ACC112 (cell line): ENCODE results near the gene ADIPOR2.
"Not testable (repeated sequence)": the region's sequence is repeated elsewhere in the genome, so short reads cannot be mapped to it uniquely, and the experiment has no call there.

Experiments
- H2AFZ ChIP-seq: fragments of 200-600 bp; sonication (generic); one replicate; pipeline ENCODE4 v1.6.0; 2017; ENCODE audit warnings: antibody characterized with exemption, low read length; ENCODE audit not compliant: unreplicated experiment
- H3K27ac ChIP-seq: fragments of 200-600 bp; sonication (generic); 2 replicates; pipeline ENCODE4 v1.5.1; 2014; ENCODE audit warnings: low read depth, mild to moderate bottlenecking, antibody characterized with exemption, low read length, moderate library complexity
- H3K27me3 ChIP-seq: fragments of 200-600 bp; sonication (generic); 2 replicates; pipeline ENCODE4 v1.6.1; 2014; ENCODE audit warnings: mild to moderate bottlenecking, antibody characterized with exemption, low read length, moderate library complexity, mixed read lengths; ENCODE audit not compliant: insufficient read depth
- H3K36me3 ChIP-seq: fragments of 200-600 bp; sonication (generic); 2 replicates; pipeline ENCODE4 v1.6.1; 2016; ENCODE audit warnings: mild to moderate bottlenecking, antibody characterized with exemption, low read length, moderate library complexity, mixed read lengths; ENCODE audit not compliant: insufficient read depth
- H3K4me1 ChIP-seq: fragments of 200-600 bp; sonication (generic); one replicate; pipeline ENCODE4 v1.6.1; 2016; ENCODE audit warnings: low read length, mixed read lengths; ENCODE audit not compliant: insufficient read depth, unreplicated experiment, control insufficient read depth
- H3K4me3 ChIP-seq: fragments of 200-600 bp; sonication (generic); 2 replicates; pipeline ENCODE4 v1.5.1; 2014; ENCODE audit warnings: mild to moderate bottlenecking, low read depth, low read length
- H3K79me2 ChIP-seq: fragments of 200-600 bp; sonication (generic); one replicate; pipeline ENCODE4 v1.6.0; 2016; ENCODE audit warnings: low read length; ENCODE audit not compliant: control insufficient read depth, unreplicated experiment, insufficient read depth

Gene ADIPOR2

GRCh38 chr12:1707051-1707450 lies 16.2 kb downstream of the ADIPOR2 start:
- peaks cover 3% of the 10 kb centered on the region; the same call in 1 of the 2 replicates for H3K36me3 ChIP-seq
- peaks cover 59% of the 10 kb centered on the region for H3K79me2 ChIP-seq
- no peak overlapping the region for H3K4me3 ChIP-seq
- H3K4me1 ChIP-seq = peaks cover 13% of the 10 kb centered on the region
- no peaks in the 10 kb centered on the region for H3K27me3 ChIP-seq
- H3K27ac ChIP-seq = peak overlapping the region; percentile 14; the same call in 1 of the 2 replicates
- H2AFZ ChIP-seq = no peak overlapping the region

- H3K27me3 ChIP-seq, H2AFZ ChIP-seq, H3K4me3 ChIP-seq, H3K27ac ChIP-seq: not testable (repeated sequence)
- H3K36me3 ChIP-seq = peaks cover 10% of the 10 kb centered on the region
- peaks cover 13% of the 10 kb centered on the region for H3K4me1 ChIP-seq
- H3K79me2 ChIP-seq = peaks cover 73% of the 10 kb centered on the region
Observed at GRCh38 chr12:1709968-1710367, 19.1 kb downstream of the ADIPOR2 start.

DNA sequence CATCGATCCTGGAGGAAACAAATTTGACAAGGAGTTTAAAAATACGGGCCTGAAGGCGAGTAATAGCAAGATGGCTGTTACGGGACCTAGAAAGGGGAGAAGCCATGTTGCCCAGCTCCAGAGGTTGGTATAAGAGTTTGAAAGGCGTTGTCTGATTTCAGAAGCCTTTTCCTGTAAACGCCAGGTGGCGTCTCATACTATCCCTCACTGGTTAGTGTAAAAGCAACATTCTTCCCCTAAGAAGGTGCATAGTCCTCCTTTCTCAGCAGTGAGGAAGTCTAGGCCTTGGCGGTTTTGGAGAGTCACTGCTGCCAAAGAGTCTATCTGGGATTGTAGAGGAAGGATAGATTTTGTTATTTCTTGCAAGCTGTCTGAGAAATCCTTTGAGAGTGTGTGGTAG lies 20.0 kb downstream of the ADIPOR2 start:
- not testable (repeated sequence) for H3K4me3 ChIP-seq, H3K27ac ChIP-seq, H3K27me3 ChIP-seq, H2AFZ ChIP-seq
- peaks cover 12% of the 10 kb centered on the region for H3K4me1 ChIP-seq
- peaks cover 10% of the 10 kb centered on the region for H3K36me3 ChIP-seq
- H3K79me2 ChIP-seq = peaks cover 66% of the 10 kb centered on the region

DNA sequence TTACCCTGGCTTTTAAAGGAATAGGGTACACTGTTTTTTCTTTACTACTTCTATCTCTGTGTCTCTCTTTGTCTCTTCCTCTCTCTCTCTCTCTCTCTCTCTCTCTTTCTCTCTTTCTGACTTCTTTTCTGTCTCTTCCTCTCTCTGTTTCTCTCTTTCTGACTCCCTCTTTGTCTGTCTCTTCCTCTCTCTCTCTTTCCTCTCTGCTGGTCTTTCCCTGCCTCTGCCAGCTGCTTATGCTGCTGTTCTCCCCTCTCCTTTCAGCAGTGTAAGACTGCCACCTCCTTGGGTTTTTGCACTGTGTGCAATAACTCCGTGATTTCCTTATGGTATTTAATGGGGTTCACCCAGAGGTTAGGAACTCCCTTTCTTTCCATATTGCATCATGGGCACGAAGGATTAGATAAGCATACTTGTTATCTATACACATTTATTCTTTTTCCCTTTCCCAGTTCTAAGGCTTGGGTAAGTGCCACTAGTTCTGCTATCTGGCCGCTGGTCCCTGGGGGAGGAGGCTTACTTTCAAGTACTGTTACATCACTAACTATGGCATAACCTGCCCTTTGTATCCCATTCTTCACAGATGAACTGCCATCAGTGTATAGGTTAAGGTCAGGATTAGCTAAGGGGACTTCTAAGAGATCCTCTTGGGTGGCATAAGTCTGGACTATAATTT lies 20.8 kb downstream of the ADIPOR2 start:
- peaks cover 67% of the 10 kb centered on the region for H3K79me2 ChIP-seq
- H3K4me3 ChIP-seq, H3K27ac ChIP-seq, H2AFZ ChIP-seq, H3K27me3 ChIP-seq: not testable (repeated sequence)
- peaks cover 10% of the 10 kb centered on the region for H3K36me3 ChIP-seq
- peaks cover 14% of the 10 kb centered on the region for H3K4me1 ChIP-seq

DNA sequence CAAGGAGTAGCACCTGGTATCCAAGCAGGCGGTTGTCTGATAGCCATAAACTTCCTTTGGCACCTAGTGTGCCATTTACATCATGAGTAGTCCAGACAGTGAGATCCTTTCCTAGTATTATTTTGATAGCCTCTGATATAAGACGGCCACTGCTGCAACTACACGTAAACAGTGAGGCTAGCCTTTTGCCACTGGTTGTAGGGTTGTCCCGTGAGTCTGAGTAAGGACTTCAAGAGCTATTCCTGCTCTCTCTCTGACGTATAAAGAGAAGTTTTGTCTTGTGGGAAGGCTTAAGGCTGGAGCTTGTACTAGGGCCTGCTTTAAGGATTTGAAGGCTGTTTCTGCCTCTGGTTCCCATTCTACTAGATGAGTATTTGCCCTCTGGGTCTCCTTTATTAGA lies 21.4 kb downstream of the ADIPOR2 start:
- peaks cover 12% of the 10 kb centered on the region for H3K4me1 ChIP-seq
- H3K36me3 ChIP-seq = peaks cover 10% of the 10 kb centered on the region
- not testable (repeated sequence) for H3K27me3 ChIP-seq, H3K27ac ChIP-seq, H3K4me3 ChIP-seq, H2AFZ ChIP-seq
- peaks cover 69% of the 10 kb centered on the region for H3K79me2 ChIP-seq

GRCh38 chr12:1712852-1713251 lies 22.0 kb downstream of the ADIPOR2 start:
- not testable (repeated sequence) for H3K27me3 ChIP-seq, H3K4me3 ChIP-seq, H2AFZ ChIP-seq, H3K27ac ChIP-seq
- Histone ChIP-seq H3K79me2 (peaks cover 64% of the 10 kb centered on the region), H3K4me1 (peaks cover 12% of the 10 kb centered on the region), H3K36me3 (peaks cover 10% of the 10 kb centered on the region)

- not testable (repeated sequence) for H2AFZ ChIP-seq, H3K4me3 ChIP-seq, H3K27ac ChIP-seq, H3K27me3 ChIP-seq
- H3K36me3 ChIP-seq = peaks cover 10% of the 10 kb centered on the region
- H3K79me2 ChIP-seq = peaks cover 66% of the 10 kb centered on the region
- H3K4me1 ChIP-seq = peaks cover 12% of the 10 kb centered on the region
Observed at GRCh38 chr12:1713783-1714348, 23.0 kb downstream of the ADIPOR2 start.

DNA sequence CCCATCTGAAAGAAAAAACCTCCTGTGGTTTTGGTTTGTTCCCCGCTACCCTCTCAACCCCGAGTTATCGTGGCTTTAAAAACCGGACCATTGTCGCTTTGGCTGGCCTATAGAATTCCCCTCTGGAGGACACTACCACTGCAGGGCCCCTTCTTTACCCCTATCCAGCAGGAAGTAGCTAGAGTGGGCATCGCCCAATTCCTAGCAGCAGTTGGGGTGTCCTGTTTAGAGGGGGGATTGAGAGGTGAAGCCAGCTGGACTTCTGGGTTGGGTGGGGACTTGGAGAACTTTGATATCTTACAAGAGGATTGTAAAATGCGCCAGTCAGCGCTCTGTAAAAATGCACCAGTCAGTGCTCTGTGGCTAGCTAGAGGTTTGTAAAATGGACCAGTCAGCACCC lies 24.6 kb downstream of the ADIPOR2 start:
- not testable (repeated sequence) for H3K36me3 ChIP-seq, H3K4me3 ChIP-seq, H3K27me3 ChIP-seq, H2AFZ ChIP-seq, H3K27ac ChIP-seq
- peaks cover 12% of the 10 kb centered on the region for H3K4me1 ChIP-seq
- H3K79me2 ChIP-seq = peaks cover 62% of the 10 kb centered on the region

DNA sequence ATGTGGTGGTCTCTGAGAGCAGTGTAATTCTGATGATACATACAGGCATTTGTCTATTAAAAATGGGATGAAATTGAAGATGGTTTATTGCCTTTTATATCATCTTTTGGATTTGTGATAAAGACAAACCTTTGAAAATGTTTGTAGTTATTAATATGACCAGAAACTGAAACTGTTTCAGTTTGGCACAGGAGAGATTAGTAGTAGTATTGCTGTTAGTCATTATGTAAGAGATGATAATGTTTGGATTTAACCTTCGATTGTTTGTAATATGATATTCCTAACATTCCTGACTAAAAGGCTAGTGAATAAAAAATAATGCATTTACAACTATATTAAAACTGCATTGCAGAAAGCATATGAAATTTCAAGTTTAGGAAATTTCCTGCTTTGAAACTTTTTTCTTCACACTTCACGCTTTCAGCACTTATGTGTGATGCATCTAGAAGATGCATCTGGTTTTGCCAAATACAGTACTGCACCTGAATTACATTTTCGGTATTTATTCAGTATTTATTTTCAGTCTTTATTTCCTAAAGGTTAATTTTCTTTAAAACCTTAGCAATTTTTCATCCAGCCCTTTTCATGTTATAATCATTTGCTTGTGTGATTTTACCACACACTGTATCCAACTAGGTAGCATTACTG lies 25.5 kb downstream of the ADIPOR2 start:
- Histone ChIP-seq H3K79me2 (peaks cover 60% of the 10 kb centered on the region), H3K27ac (peak overlapping the region; percentile 26; the same call in 1 of the 2 replicates), H3K4me1 (peaks cover 12% of the 10 kb centered on the region), H2AFZ (no peak overlapping the region), H3K36me3 (peaks cover 8% of the 10 kb centered on the region), H3K4me3 (peak overlapping the region; percentile 51), H3K27me3 (no peaks in the 10 kb centered on the region)

GRCh38 chr12:1716911-1717310 lies 26.0 kb downstream of the ADIPOR2 start:
- Histone ChIP-seq H3K4me3 (no peak overlapping the region), H3K27ac (no peak overlapping the region), H2AFZ (no peak overlapping the region), H3K36me3 (peaks cover 8% of the 10 kb centered on the region), H3K4me1 (peaks cover 12% of the 10 kb centered on the region), H3K79me2 (peaks cover 66% of the 10 kb centered on the region), H3K27me3 (no peaks in the 10 kb centered on the region)

GRCh38 chr12:1719139-1719538 lies 28.3 kb downstream of the ADIPOR2 start:
- H3K27me3 ChIP-seq = no peaks in the 10 kb centered on the region
- H3K27ac ChIP-seq = no peak overlapping the region
- peaks cover 12% of the 10 kb centered on the region for H3K4me1 ChIP-seq
- no peak overlapping the region for H2AFZ ChIP-seq
- peaks cover 61% of the 10 kb centered on the region for H3K79me2 ChIP-seq
- peaks cover 6% of the 10 kb centered on the region for H3K36me3 ChIP-seq
- no peak overlapping the region for H3K4me3 ChIP-seq
